ENCODE results near the gene FOXC2.

DNA sequence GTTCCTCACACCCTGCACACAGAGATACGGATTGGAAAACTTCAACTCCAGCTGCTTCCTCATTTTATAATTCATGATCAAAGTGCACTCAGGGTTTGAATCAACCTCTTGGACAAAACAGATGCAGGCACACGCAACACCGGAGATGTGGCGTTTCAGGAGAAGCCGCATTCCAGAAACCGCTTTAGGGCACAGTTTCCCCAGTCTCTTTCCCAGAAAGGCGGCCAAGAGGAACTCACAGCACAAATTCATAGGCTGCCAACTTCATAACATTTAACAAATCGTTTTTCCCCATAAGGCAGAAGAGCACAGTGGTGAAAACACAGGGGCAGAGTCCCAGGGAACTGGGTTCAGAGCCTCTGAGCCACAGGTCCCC lies 20.0 kb upstream of the FOXC2 start:
- TF ChIP-seq CTCF (IDR thresholded peaks at IDR 0.05) (no peak), POLR2A (IDR thresholded peaks at IDR 0.05) (no peak)
